DLD1 (cell line): ENCODE results near the gene NFRKB.

Experiments
- in situ Hi-C: cut with HindIII; loops from 2 replicates; pipeline ENCODE4 v1.10.0; 2017; ENCODE audit warnings: low sequenced_read_pairs

Gene NFRKB

GRCh38 chr11:129846508-129847335, 48.7 kb downstream of the NFRKB start:
- in situ Hi-C loops: no loop called here
